HepG2 (cell line): ENCODE data around the gene CCDC57. TPM values are rescaled to one million over a fixed set of nuclear protein-coding genes. Genes with fewer than 3 reads are reported as not detected.

ENCODE experiments used
- ARNT2 ChIP-seq: sonication (generic); formaldehyde crosslinking; IDR thresholded peaks from 2 replicates; pipeline ENCODE4 v1.8.0; 2022; ENCODE audit warnings: mild to moderate bottlenecking, low read depth, missing genetic modification reagents, moderate library complexity
- BRD4 ChIP-seq: sonication (generic); formaldehyde crosslinking; IDR thresholded peaks from 2 replicates; pipeline ENCODE4 v1.4.0; 2020; ENCODE audit warnings: missing genetic modification reagents
- FOXA1 ChIP-seq, 2 experiments: fragments of 450-650 bp in 1 of 2; sonication (generic) in 1 of 2; formaldehyde crosslinking in 1 of 2; IDR thresholded peaks; 2 replicates each; pipeline versions ENCODE4 v1.4.0 to v1.6.1; 2016 to 2020; ENCODE audit warnings: missing genetic modification reagents in 1 of 2
- GPBP1L1 ChIP-seq: sonication (generic); formaldehyde crosslinking; IDR thresholded peaks from 2 replicates; pipeline ENCODE4 v1.5.0; 2020; ENCODE audit warnings: mild to moderate bottlenecking, missing genetic modification reagents
- GTF3A ChIP-seq: sonication (generic); formaldehyde crosslinking; conservative IDR thresholded peaks from 2 replicates; pipeline ENCODE4 v1.4.0; 2020; ENCODE audit warnings: mild to moderate bottlenecking, missing genetic modification reagents
- HDAC6 ChIP-seq: fragments of 200-600 bp; sonication (generic); IDR thresholded peaks from 2 replicates; pipeline ENCODE4 v1.7.0; 2017; ENCODE audit warnings: mild to moderate bottlenecking, antibody characterized with exemption, low read length, low read depth
- JUN ChIP-seq: sonication (generic); formaldehyde crosslinking; IDR thresholded peaks from 2 replicates; pipeline ENCODE4 v1.4.0; 2020; ENCODE audit warnings: mild to moderate bottlenecking, missing genetic modification reagents
- MED8 ChIP-seq: sonication (generic); formaldehyde crosslinking; IDR thresholded peaks from 2 replicates; pipeline ENCODE4 v1.8.1; 2023; ENCODE audit warnings: mild to moderate bottlenecking, missing genetic modification reagents; ENCODE audit not compliant: insufficient replicate concordance
- MYC ChIP-seq: sonication (generic); formaldehyde crosslinking; IDR thresholded peaks from 2 replicates; pipeline ENCODE4 v1.9.0; 2021; ENCODE audit warnings: missing genetic modification reagents, borderline replicate concordance
- RARG ChIP-seq: sonication (generic); formaldehyde crosslinking; IDR thresholded peaks from 2 replicates; pipeline ENCODE4 v1.4.0; 2020; ENCODE audit warnings: low read depth, mild to moderate bottlenecking, missing genetic modification reagents
- RELA ChIP-seq: sonication (generic); formaldehyde crosslinking; IDR thresholded peaks from 2 replicates; pipeline ENCODE4 v1.4.0; 2020; ENCODE audit warnings: missing genetic modification reagents
- SNAPC2 ChIP-seq: sonication (generic); formaldehyde crosslinking; IDR thresholded peaks from 2 replicates; pipeline ENCODE4 v1.8.1; 2022; ENCODE audit warnings: mild to moderate bottlenecking, missing genetic modification reagents
- SP2 ChIP-seq: sonication (generic); formaldehyde crosslinking; IDR thresholded peaks from 2 replicates; pipeline ENCODE4 v1.5.1; 2020; ENCODE audit warnings: mild to moderate bottlenecking, missing genetic modification reagents
- TSC22D2 ChIP-seq: sonication (generic); formaldehyde crosslinking; IDR thresholded peaks from 2 replicates; pipeline ENCODE4 v1.5.1; 2020; ENCODE audit warnings: missing genetic modification reagents, mild to moderate bottlenecking, borderline replicate concordance
- ZBTB20 ChIP-seq: sonication (generic); formaldehyde crosslinking; IDR thresholded peaks from 2 replicates; pipeline ENCODE4 v1.8.1; 2023; ENCODE audit warnings: missing genetic modification reagents, low read depth, mild to moderate bottlenecking, borderline replicate concordance
- ZIK1 ChIP-seq: sonication (generic); formaldehyde crosslinking; IDR thresholded peaks from 2 replicates; pipeline ENCODE4 v1.5.0; 2020; ENCODE audit warnings: mild to moderate bottlenecking, low read depth, missing genetic modification reagents, borderline replicate concordance
- ZNF550 ChIP-seq: sonication (generic); formaldehyde crosslinking; IDR thresholded peaks from 2 replicates; pipeline ENCODE4 v1.4.0; 2020; ENCODE audit warnings: mild to moderate bottlenecking, missing genetic modification reagents, borderline replicate concordance
- ZNF674 ChIP-seq: sonication (generic); formaldehyde crosslinking; IDR thresholded peaks from 2 replicates; pipeline ENCODE4 v1.5.0; 2020; ENCODE audit warnings: low read depth, mild to moderate bottlenecking, missing genetic modification reagents
- ZNF703 ChIP-seq: sonication (generic); formaldehyde crosslinking; IDR thresholded peaks from 2 replicates; pipeline ENCODE4 v1.5.1; 2020; ENCODE audit warnings: missing genetic modification reagents, mild to moderate bottlenecking, moderate library complexity, borderline replicate concordance
- ZNF709 ChIP-seq: sonication (generic); formaldehyde crosslinking; IDR thresholded peaks from 2 replicates; pipeline ENCODE4 v1.5.0; 2020; ENCODE audit warnings: mild to moderate bottlenecking, missing genetic modification reagents
- ZNF737 ChIP-seq: sonication (generic); formaldehyde crosslinking; IDR thresholded peaks from 2 replicates; pipeline ENCODE4 v1.5.0; 2020; ENCODE audit warnings: missing genetic modification reagents, mild to moderate bottlenecking, borderline replicate concordance
- ZNF775 ChIP-seq: sonication (generic); formaldehyde crosslinking; IDR thresholded peaks from 2 replicates; pipeline ENCODE4 v1.4.0; 2020; ENCODE audit warnings: missing genetic modification reagents, mild to moderate bottlenecking, moderate library complexity, borderline replicate concordance
- polyA plus RNA-seq, 8 experiments: library from polyadenylated mRNA; depleted of rRNA in 3 of 8; stranded (reverse) in 7 of 8; unstranded in 1 of 8; fragments of >200 nt; fragmentation: Illumina TruSeq in 4 of 8; extraction: Trizol in 4 of 8; gene quantifications; 2 replicates each; pipeline versions ENCODE4 v1.2.1 to v1.2.3, GENCODE V29; 2011 to 2016; ENCODE audit warnings: low read depth in 4 of 8, missing spikeins in 1 of 8, mixed read lengths in 1 of 8; ENCODE audit not compliant: insufficient read depth in 1 of 8
- total RNA-seq, 5 experiments: library from RNA; depleted of rRNA; stranded (reverse); fragments of >200 nt; fragmentation: Illumina TruSeq; extraction: Trizol; gene quantifications; 2 replicates each; pipeline ENCODE4 v1.2.3, GENCODE V29; 2016; ENCODE audit warnings: low read depth in 1 of 5
- TF ChIP-seq, protein P1 (sequence below): sonication (generic); formaldehyde crosslinking; IDR thresholded peaks from 2 replicates; pipeline ENCODE4 v1.4.0; 2020; ENCODE audit warnings: missing genetic modification reagents, borderline replicate concordance
- TF ChIP-seq, protein P2 (sequence below): IDR thresholded peaks from 2 replicates; pipeline ENCODE4 v1.6.1; 2016; ENCODE audit warnings: missing biosample characterization, missing genetic modification reagents, low read depth

The CCDC57 gene
- total and polyA plus RNA-seq, 2 of the 13 experiments (the other 11 are each of a cell fraction or from before 2014, with no cell fraction given), result 59.3 to 59.9 TPM

- no peak for TF ChIP-seq ZNF550 (CRISPR knock-in tag)
- TF ChIP-seq ZNF737 (CRISPR knock-in tag), result no peak
- TF ChIP-seq BRD4 (CRISPR knock-in tag), result no peak
- TF ChIP-seq SNAPC2, result 0 out of 2 replicates have a peak, but pooled peaks have one; percentile 68
- TF ChIP-seq TSC22D2 (CRISPR knock-in tag), result no peak
- TF ChIP-seq, protein P1, sequence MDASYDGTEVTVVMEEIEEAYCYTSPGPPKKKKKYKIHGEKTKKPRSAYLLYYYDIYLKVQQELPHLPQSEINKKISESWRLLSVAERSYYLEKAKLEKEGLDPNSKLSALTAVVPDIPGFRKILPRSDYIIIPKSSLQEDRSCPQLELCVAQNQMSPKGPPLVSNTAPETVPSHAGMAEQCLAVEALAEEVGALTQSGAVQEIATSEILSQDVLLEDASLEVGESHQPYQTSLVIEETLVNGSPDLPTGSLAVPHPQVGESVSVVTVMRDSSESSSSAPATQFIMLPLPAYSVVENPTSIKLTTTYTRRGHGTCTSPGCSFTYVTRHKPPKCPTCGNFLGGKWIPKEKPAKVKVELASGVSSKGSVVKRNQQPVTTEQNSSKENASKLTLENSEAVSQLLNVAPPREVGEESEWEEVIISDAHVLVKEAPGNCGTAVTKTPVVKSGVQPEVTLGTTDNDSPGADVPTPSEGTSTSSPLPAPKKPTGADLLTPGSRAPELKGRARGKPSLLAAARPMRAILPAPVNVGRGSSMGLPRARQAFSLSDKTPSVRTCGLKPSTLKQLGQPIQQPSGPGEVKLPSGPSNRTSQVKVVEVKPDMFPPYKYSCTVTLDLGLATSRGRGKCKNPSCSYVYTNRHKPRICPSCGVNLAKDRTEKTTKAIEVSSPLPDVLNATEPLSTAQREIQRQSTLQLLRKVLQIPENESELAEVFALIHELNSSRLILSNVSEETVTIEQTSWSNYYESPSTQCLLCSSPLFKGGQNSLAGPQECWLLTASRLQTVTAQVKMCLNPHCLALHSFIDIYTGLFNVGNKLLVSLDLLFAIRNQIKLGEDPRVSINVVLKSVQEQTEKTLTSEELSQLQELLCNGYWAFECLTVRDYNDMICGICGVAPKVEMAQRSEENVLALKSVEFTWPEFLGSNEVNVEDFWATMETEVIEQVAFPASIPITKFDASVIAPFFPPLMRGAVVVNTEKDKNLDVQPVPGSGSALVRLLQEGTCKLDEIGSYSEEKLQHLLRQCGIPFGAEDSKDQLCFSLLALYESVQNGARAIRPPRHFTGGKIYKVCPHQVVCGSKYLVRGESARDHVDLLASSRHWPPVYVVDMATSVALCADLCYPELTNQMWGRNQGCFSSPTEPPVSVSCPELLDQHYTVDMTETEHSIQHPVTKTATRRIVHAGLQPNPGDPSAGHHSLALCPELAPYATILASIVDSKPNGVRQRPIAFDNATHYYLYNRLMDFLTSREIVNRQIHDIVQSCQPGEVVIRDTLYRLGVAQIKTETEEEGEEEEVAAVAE (CRISPR knock-in tag), result no peak
- TF ChIP-seq, protein P2, sequence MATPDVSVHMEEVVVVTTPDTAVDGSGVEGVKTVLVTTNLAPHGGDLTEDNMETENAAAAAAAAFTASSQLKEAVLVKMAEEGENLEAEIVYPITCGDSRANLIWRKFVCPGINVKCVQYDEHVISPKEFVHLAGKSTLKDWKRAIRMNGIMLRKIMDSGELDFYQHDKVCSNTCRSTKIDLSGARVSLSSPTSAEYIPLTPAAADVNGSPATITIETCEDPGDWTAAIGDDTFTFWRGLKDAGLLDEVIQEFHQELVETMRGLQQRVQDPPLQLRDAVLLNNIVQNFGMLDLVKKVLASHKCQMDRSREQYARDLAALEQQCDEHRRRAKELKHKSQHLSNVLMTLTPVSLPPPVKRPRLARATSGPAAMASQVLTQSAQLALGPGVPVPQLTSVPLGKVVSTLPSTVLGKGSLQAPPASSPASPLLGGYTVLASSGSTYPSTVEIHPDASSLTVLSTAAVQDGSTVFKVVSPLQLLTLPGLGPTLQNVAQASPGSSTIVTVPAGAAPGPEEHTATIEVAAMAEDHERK, result no peak
- TF ChIP-seq MYC, result no peak
- no peak for TF ChIP-seq ZNF674 (CRISPR knock-in tag)
- TF ChIP-seq JUN, result no peak
- no peak for TF ChIP-seq ZNF703
- TF ChIP-seq MED8, result no peak
- peak; percentile 39; the same call in 1 of the 2 replicates for TF ChIP-seq ZNF775
- no peak; the same call in 1 of the 2 replicates for TF ChIP-seq RARG (CRISPR knock-in tag)
- no peak for TF ChIP-seq ARNT2
- TF ChIP-seq ZIK1 (CRISPR knock-in tag), result no peak
- TF ChIP-seq FOXA1 (IDR thresholded peaks at IDR 0.05), result no peak
- TF ChIP-seq FOXA1 (CRISPR knock-in tag; IDR thresholded peaks at IDR 0.05), result no peak
- peak; percentile 13; the same call in 1 of the 2 replicates for TF ChIP-seq ZNF709 (CRISPR knock-in tag)
- no peak for TF ChIP-seq SP2 (CRISPR knock-in tag)
- TF ChIP-seq GPBP1L1, result no peak
- TF ChIP-seq RELA (CRISPR knock-in tag), result no peak
- peak; percentile 68; the same call in 1 of the 2 replicates for TF ChIP-seq ZBTB20 (CRISPR knock-in tag)
- TF ChIP-seq HDAC6, result no peak
- TF ChIP-seq GTF3A, result no peak
Observed at GRCh38 chr17:82096709-82097183, 115.9 kb downstream of the CCDC57 start (continued).
